ENCODE data around the gene TOR4A.

GRCh38 chr9:137275203-137275587, 2.3 kb upstream of the TOR4A start:
- TF ChIP-seq ARHGAP35 (IDR thresholded peaks at IDR 0.05; ENCODE audit: partially characterized antibody) (no peak), FOXA3 (CRISPR knock-in tag; conservative IDR thresholded peaks at IDR 0.05 in 1 of 2, IDR thresholded peaks at IDR 0.05 in 1 of 2) (no peak), CTCF (IDR thresholded peaks at IDR 0.05 in 2 of 3, conservative IDR thresholded peaks at IDR 0.05 in 1 of 3; ENCODE audit: insufficient read depth in 2 of 3, low read depth in 1 of 3, low read length in 3 of 3) (no peak), EZH2 (IDR thresholded peaks at IDR 0.05; ENCODE audit: borderline replicate concordance, low read depth, low read length) (no peak), ZBTB33 (CRISPR knock-in tag; IDR thresholded peaks at IDR 0.05) (no peak), TEAD4 (IDR thresholded peaks at IDR 0.05; ENCODE audit: low read length) (no peak), TEAD4 (CRISPR knock-in tag; IDR thresholded peaks at IDR 0.05; ENCODE audit: borderline replicate concordance) (no peak), MLLT1 (IDR thresholded peaks at IDR 0.05) (no peak), PBX2 (CRISPR knock-in tag; IDR thresholded peaks at IDR 0.05; ENCODE audit: low read depth) (no peak), PBX2 (tag; conservative IDR thresholded peaks at IDR 0.05; ENCODE audit: low read depth) (no peak), EP300 (IDR thresholded peaks at IDR 0.05; ENCODE audit: low read length) (no peak)
